HepG2 (cell line): ENCODE measurements around the gene DCK. TPM values are rescaled to one million over a fixed set of nuclear protein-coding genes. Genes with fewer than 3 reads are reported as not detected.

Source experiments
- ATAC-seq: fragments of 200-7000 bp; cut with Tn5 transposase; 3 replicates; pipeline ENCODE4 v1.9.1; 2020; ENCODE audit warnings: mild to moderate bottlenecking, moderate library complexity
- BruUV-seq: library from RNA; stranded (reverse); fragments of 400-500 nt; replicated peaks from 2 replicates; lab custom pipeline; 2021; lab: Mats Ljungman, UMichigan
- CTCF ChIA-PET: fragments of 300-600 bp; formaldehyde crosslinking; extraction: SDS; loops from one replicate; lab custom pipeline; 2021; ENCODE audit warnings: low total read pairs, inconsistent platforms, low intra/inter-chr PET ratio; lab: Yijun Ruan, JAX
- POLR2A ChIA-PET: fragments of 350-600 bp; sonication (Branson Sonifier 250); formaldehyde crosslinking; loops from one replicate; lab custom pipeline; 2020; ENCODE audit warnings: antibody characterized with exemption, inconsistent platforms; lab: Yijun Ruan, JAX
- DNase-seq: peaks from one replicate; pipeline ENCODE4 v3.0.0-alpha.2; 2015; ENCODE audit warnings: low spot score
- FAIRE-seq: peaks from 3 replicates; lab custom pipeline; 2011; peaks lifted over from hg19 to GRCh38; lab: Jason Lieb, UNC
- H2AFZ ChIP-seq: one replicate; pipeline ENCODE4 v1.6.1; 2011; ENCODE audit warnings: low read length, inconsistent platforms
- H3K27ac ChIP-seq: fragments of 300-600 bp; 3 replicates; pipeline ENCODE4 v1.8.0; 2011; ENCODE audit warnings: mixed run types, mild to moderate bottlenecking, mixed read lengths, low read length, inconsistent platforms; ENCODE audit not compliant: insufficient read depth; ENCODE audit errors: extremely low read length
- H3K27me3 ChIP-seq, 2 experiments: fragments of 200-600 bp in 1 of 2; 2 replicates in 1 of 2; 3 replicates in 1 of 2; pipeline versions ENCODE4 v1.6.0 to v1.8.0; 2011; ENCODE audit warnings: low read length in 2 of 2, mild to moderate bottlenecking in 2 of 2, moderate library complexity in 2 of 2, inconsistent platforms in 1 of 2; ENCODE audit not compliant: insufficient read depth in 2 of 2, control insufficient read depth in 1 of 2
- H3K36me3 ChIP-seq, 2 experiments: fragments of 200-600 bp in 1 of 2; replicated peaks in 1 of 2; 2 replicates in 1 of 2; 3 replicates in 1 of 2; pipeline versions ENCODE4 v1.5.1 to v1.8.0; 2011; ENCODE audit warnings: low read length in 2 of 2, inconsistent platforms in 1 of 2; ENCODE audit not compliant: insufficient read depth in 2 of 2, control insufficient read depth in 1 of 2
- H3K4me1 ChIP-seq: 2 replicates; pipeline ENCODE4 v1.5.1; 2012; ENCODE audit warnings: low read length, inconsistent platforms; ENCODE audit not compliant: insufficient read depth
- H3K4me2 ChIP-seq: 2 replicates; pipeline ENCODE4 v1.6.0; 2011; ENCODE audit warnings: low read depth, low read length, inconsistent platforms
- H3K4me3 ChIP-seq, 3 experiments: fragments of 200-600 bp in 1 of 3; sonication (generic), shearing (Covaris generic) in 1 of 3; replicated peaks in 1 of 3; 2 replicates each; pipeline ENCODE4 v1.5.1; 2011 to 2016; ENCODE audit warnings: low read length in 3 of 3, inconsistent platforms in 2 of 3, low read depth in 2 of 3, mild to moderate bottlenecking in 2 of 3, control low read depth in 1 of 3, mixed read lengths in 1 of 3; ENCODE audit not compliant: insufficient read depth in 1 of 3
- H3K79me2 ChIP-seq: one replicate; pipeline ENCODE4 v1.6.1; 2011; ENCODE audit warnings: low read length, inconsistent platforms; ENCODE audit not compliant: insufficient read depth
- H3K9ac ChIP-seq: 2 replicates; pipeline ENCODE4 v1.6.0; 2011; ENCODE audit warnings: mild to moderate bottlenecking, low read depth, low read length, inconsistent platforms; ENCODE audit not compliant: insufficient read depth
- H3K9me3 ChIP-seq: 2 replicates; pipeline ENCODE4 v1.5.1; 2012; ENCODE audit warnings: mild to moderate bottlenecking, low read length
- H4K20me1 ChIP-seq: 2 replicates; pipeline ENCODE4 v1.6.0; 2011; ENCODE audit warnings: inconsistent platforms, mild to moderate bottlenecking, low read length, moderate library complexity; ENCODE audit not compliant: insufficient read depth
- ATAD3A ChIP-seq: sonication (generic); formaldehyde crosslinking; IDR thresholded peaks from 2 replicates; pipeline ENCODE4 v1.4.0; 2020; ENCODE audit warnings: missing genetic modification reagents
- CHCHD3 ChIP-seq: sonication (generic); formaldehyde crosslinking; IDR thresholded peaks from 2 replicates; pipeline ENCODE4 v1.8.0; 2022; ENCODE audit warnings: mild to moderate bottlenecking, missing genetic modification reagents, moderate library complexity
- JARID2 ChIP-seq: sonication (generic); formaldehyde crosslinking; IDR thresholded peaks from 2 replicates; pipeline ENCODE4 v1.8.1; 2023; ENCODE audit warnings: missing genetic modification reagents, inconsistent platforms; ENCODE audit not compliant: insufficient replicate concordance
- KAT2B ChIP-seq: fragments of 150-350 bp; IDR thresholded peaks from 2 replicates; pipeline ENCODE4 v1.6.1; 2014; ENCODE audit warnings: low read depth, low read length, borderline replicate concordance
- KIAA2018 ChIP-seq: sonication (generic); formaldehyde crosslinking; IDR thresholded peaks from 2 replicates; pipeline ENCODE4 v1.5.0; 2020; ENCODE audit warnings: mild to moderate bottlenecking, missing genetic modification reagents, borderline replicate concordance
- MTA3 ChIP-seq: sonication (generic); formaldehyde crosslinking; IDR thresholded peaks from 2 replicates; pipeline ENCODE4 v1.4.0; 2020; ENCODE audit warnings: missing genetic modification reagents
- MXD3 ChIP-seq: IDR thresholded peaks from 2 replicates; pipeline ENCODE4 v1.6.1; 2016; ENCODE audit warnings: mild to moderate bottlenecking, missing biosample characterization, missing genetic modification reagents
- NFE2L1 ChIP-seq: sonication (generic); formaldehyde crosslinking; IDR thresholded peaks from 2 replicates; pipeline ENCODE4 v1.4.0; 2020; ENCODE audit warnings: missing genetic modification reagents, mild to moderate bottlenecking, borderline replicate concordance
- SALL1 ChIP-seq: sonication (generic); formaldehyde crosslinking; IDR thresholded peaks from 2 replicates; pipeline ENCODE4 v1.8.0; 2022; ENCODE audit warnings: mild to moderate bottlenecking, missing genetic modification reagents
- SMAD3 ChIP-seq: sonication (generic); formaldehyde crosslinking; IDR thresholded peaks from 2 replicates; pipeline ENCODE4 v1.4.0; 2020; ENCODE audit warnings: missing genetic modification reagents
- SOX13 ChIP-seq, 3 experiments: fragments of 450-650 bp in 1 of 3; sonication (generic) in 1 of 3; formaldehyde crosslinking in 1 of 3; IDR thresholded peaks in 2 of 3; conservative IDR thresholded peaks in 1 of 3; 2 replicates each; pipeline versions ENCODE4 v1.5.0 to v1.6.1; 2016 to 2020; ENCODE audit warnings: antibody characterized with exemption in 1 of 3, mild to moderate bottlenecking in 1 of 3, missing compliant biosample characterization in 1 of 3, missing genetic modification reagents in 1 of 3, moderate library complexity in 1 of 3
- XRCC5 ChIP-seq: fragments of 200-400 bp; formaldehyde crosslinking; optimal IDR thresholded peaks from 2 replicates; pipeline ENCODE3; 2017; ENCODE audit warnings: mild to moderate bottlenecking, low read length
- ZBTB34 ChIP-seq: sonication (generic); formaldehyde crosslinking; IDR thresholded peaks from 2 replicates; pipeline ENCODE4 v1.8.0; 2022; ENCODE audit warnings: mild to moderate bottlenecking, missing genetic modification reagents
- ZNF337 ChIP-seq: sonication (generic); formaldehyde crosslinking; IDR thresholded peaks from 2 replicates; pipeline ENCODE4 v1.5.1; 2020; ENCODE audit warnings: missing genetic modification reagents, low read depth, mild to moderate bottlenecking, borderline replicate concordance
- ZNF564 ChIP-seq: sonication (generic); formaldehyde crosslinking; IDR thresholded peaks from 2 replicates; pipeline ENCODE4 v1.8.1; 2023; ENCODE audit warnings: mild to moderate bottlenecking, missing genetic modification reagents
- ZNF773 ChIP-seq: sonication (generic); formaldehyde crosslinking; IDR thresholded peaks from 2 replicates; pipeline ENCODE4 v1.4.0; 2020; ENCODE audit warnings: missing genetic modification reagents, borderline replicate concordance
- WGBS: methylation state at CpG from one replicate; pipeline ENCODE4 v1.1.6; 2017; ENCODE audit warnings: low lambda C conversion rate; 5-methylcytosine and 5-hydroxymethylcytosine counted together
- in situ Hi-C: cut with HindIII; loops from 2 replicates; pipeline ENCODE4 v1.10.0; 2017; ENCODE audit warnings: low pct_unique_long_range_greater_than_20kb; ENCODE audit not compliant: extremely low pct_ligation_motif_present
- intact Hi-C: fragments of 100-400 bp; cut with micrococcal nuclease; formaldehyde crosslinking; loops from one replicate; pipeline ENCODE4 v1.10.0; 2022; ENCODE audit not compliant: unreplicated experiment
- polyA plus RNA-seq, 8 experiments: library from polyadenylated mRNA; depleted of rRNA in 3 of 8; stranded (reverse) in 7 of 8; unstranded in 1 of 8; fragments of >200 nt; fragmentation: Illumina TruSeq in 4 of 8; extraction: Trizol in 4 of 8; gene quantifications; 2 replicates each; pipeline versions ENCODE4 v1.2.1 to v1.2.3, GENCODE V29; 2011 to 2016; ENCODE audit warnings: low read depth in 4 of 8, missing spikeins in 1 of 8, mixed read lengths in 1 of 8; ENCODE audit not compliant: insufficient read depth in 1 of 8
- total RNA-seq, 5 experiments: library from RNA; depleted of rRNA; stranded (reverse); fragments of >200 nt; fragmentation: Illumina TruSeq; extraction: Trizol; gene quantifications; 2 replicates each; pipeline ENCODE4 v1.2.3, GENCODE V29; 2016; ENCODE audit warnings: low read depth in 1 of 5

The DCK gene
- total and polyA plus RNA-seq, 2 of the 13 experiments (the other 11 are each of a cell fraction or from before 2014, with no cell fraction given): 5.7 to 21.8 TPM

GRCh38 chr4:71052034-71052433 is 58.6 kb downstream of the DCK start:
- ATAC-seq: no peak
- CTCF ChIA-PET: no interaction called here
- no peak overlapping the region for H3K9ac ChIP-seq
- BruUV-seq: no TSS peak
- no peak overlapping the region for H3K4me3 ChIP-seq
- no peak overlapping the region for H3K4me2 ChIP-seq
- in situ Hi-C loops (no loop called here), intact Hi-C loops (no loop called here)
- POLR2A ChIA-PET: no interaction called here
- FAIRE-seq: no peak
- no peak for DNase-seq
- no peaks in the 10 kb centered on the region for H3K36me3 ChIP-seq
- no peaks in the 10 kb centered on the region for H3K9me3 ChIP-seq
- H3K4me1 ChIP-seq: no peaks in the 10 kb centered on the region
- H3K27ac ChIP-seq: no peak overlapping the region
- H3K27me3 ChIP-seq: no peaks in the 10 kb centered on the region
- 76% methylated on average over 7 of the region's 7 CpGs for WGBS
- H4K20me1 ChIP-seq: no peaks in the 10 kb centered on the region
- no peaks in the 10 kb centered on the region for H3K79me2 ChIP-seq
- H2AFZ ChIP-seq: no peak overlapping the region
- TF ChIP-seq KIAA2018 (no peak), MTA3 (CRISPR knock-in tag) (no peak), CHCHD3 (CRISPR knock-in tag) (no peak), NFE2L1 (no peak), MXD3 (CRISPR knock-in tag) (no peak), SALL1 (CRISPR knock-in tag) (no peak), SMAD3 (CRISPR knock-in tag) (no peak), XRCC5 (no peak), JARID2 (CRISPR knock-in tag) (no peak), SOX13 (IDR thresholded peaks at IDR 0.05) (no peak), SOX13 (CRISPR knock-in tag; conservative IDR thresholded peaks at IDR 0.05 in 1 of 2, IDR thresholded peaks at IDR 0.05 in 1 of 2) (no peak), KAT2B (no peak), ZNF564 (CRISPR knock-in tag) (no peak), ZBTB34 (CRISPR knock-in tag) (no peak), ZNF337 (CRISPR knock-in tag) (no peak), ATAD3A (CRISPR knock-in tag) (no peak), ZNF773 (no peak)
